GM06990 (cell line): ENCODE data around the gene APOB.

Experiments
- DNase-seq: peaks from one replicate; pipeline ENCODE4 v3.0.0-alpha.2; 2011; ENCODE audit not compliant: insufficient read length; ENCODE audit errors: extremely low read depth
- H3K27me3 ChIP-seq: replicated peaks from 2 replicates; pipeline ENCODE4 v1.6.0; 2011; ENCODE audit warnings: low read length; ENCODE audit not compliant: control insufficient read depth, insufficient read depth
- H3K36me3 ChIP-seq: 2 replicates; pipeline ENCODE4 v1.5.1; 2011; ENCODE audit warnings: low read length; ENCODE audit not compliant: control insufficient read depth, insufficient read depth
- H3K4me3 ChIP-seq: replicated peaks from 2 replicates; pipeline ENCODE4 v1.5.1; 2011; ENCODE audit warnings: low read depth, mild to moderate bottlenecking, control low read depth, low read length
- TF ChIP-seq, protein P1 (sequence below): IDR thresholded peaks from 2 replicates; pipeline ENCODE4 v1.5.1; 2011; ENCODE audit warnings: low read length, control low read depth, mild to moderate bottlenecking, inconsistent platforms; ENCODE audit not compliant: insufficient read depth, poor library complexity, severe bottlenecking

The APOB gene

DNA sequence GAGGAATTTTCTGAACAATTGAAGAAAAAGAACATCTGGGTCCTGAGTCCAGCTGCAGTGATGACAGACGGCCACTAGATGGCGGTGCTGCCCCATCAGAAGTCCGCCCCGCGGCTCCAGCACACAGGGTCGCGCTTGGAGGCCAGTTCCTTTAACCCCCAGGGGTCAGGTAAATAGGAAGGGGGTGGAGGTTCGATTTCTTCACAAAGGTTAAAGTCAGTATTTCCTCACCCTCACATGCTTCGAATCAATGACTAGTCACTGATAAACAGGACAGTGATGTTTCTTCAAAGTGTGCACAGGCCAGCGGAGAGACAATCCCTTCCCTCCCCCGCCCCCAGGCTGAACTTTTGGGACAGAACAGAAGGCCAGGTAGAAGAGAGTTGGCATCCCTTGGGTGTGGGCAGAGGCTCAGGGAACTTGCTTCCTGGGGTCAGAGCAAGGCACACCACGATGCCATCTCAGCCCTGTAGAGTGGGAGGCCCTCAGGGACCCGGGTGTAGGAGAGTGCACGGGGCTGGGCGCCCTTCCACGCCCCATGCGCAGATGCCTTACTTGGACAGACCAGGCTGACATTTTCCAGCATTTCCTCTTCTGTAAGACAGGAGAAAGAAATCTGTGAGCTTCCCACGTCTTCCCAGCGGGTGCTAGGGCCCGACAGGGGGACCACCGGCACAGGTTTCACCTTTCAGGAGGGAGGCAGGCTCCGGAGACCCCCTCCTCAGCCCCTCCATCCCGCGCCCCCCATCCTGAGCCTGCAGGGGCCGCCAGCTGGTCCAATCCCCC, 722 bp downstream of the APOB start:
- Histone ChIP-seq H3K4me3 (no peak overlapping the region), H3K36me3 (no peaks in the 10 kb centered on the region), H3K27me3 (no peaks in the 10 kb centered on the region; the same call in 1 of the 2 replicates)
- TF ChIP-seq, protein P1, sequence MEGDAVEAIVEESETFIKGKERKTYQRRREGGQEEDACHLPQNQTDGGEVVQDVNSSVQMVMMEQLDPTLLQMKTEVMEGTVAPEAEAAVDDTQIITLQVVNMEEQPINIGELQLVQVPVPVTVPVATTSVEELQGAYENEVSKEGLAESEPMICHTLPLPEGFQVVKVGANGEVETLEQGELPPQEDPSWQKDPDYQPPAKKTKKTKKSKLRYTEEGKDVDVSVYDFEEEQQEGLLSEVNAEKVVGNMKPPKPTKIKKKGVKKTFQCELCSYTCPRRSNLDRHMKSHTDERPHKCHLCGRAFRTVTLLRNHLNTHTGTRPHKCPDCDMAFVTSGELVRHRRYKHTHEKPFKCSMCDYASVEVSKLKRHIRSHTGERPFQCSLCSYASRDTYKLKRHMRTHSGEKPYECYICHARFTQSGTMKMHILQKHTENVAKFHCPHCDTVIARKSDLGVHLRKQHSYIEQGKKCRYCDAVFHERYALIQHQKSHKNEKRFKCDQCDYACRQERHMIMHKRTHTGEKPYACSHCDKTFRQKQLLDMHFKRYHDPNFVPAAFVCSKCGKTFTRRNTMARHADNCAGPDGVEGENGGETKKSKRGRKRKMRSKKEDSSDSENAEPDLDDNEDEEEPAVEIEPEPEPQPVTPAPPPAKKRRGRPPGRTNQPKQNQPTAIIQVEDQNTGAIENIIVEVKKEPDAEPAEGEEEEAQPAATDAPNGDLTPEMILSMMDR: peak; percentile 95
- DNase-seq: peak; percentile 34

DNA sequence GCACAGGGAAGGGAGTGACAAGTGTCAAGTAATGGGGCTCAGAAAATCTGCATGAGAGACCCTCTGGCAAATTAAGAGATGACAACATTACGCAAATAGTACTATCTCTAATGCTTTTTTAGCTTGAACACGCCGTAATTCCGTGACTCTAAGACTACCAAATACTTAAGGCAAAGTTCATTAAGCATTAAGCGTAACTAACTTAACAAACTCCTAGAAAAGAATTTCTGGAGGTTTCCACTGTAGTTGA, 1.2 kb downstream of the APOB start:
- TF ChIP-seq, protein P1: no peak
- no peak for DNase-seq
- Histone ChIP-seq H3K27me3 (no peaks in the 10 kb centered on the region; the same call in 1 of the 2 replicates), H3K36me3 (no peaks in the 10 kb centered on the region), H3K4me3 (no peak overlapping the region)

DNA sequence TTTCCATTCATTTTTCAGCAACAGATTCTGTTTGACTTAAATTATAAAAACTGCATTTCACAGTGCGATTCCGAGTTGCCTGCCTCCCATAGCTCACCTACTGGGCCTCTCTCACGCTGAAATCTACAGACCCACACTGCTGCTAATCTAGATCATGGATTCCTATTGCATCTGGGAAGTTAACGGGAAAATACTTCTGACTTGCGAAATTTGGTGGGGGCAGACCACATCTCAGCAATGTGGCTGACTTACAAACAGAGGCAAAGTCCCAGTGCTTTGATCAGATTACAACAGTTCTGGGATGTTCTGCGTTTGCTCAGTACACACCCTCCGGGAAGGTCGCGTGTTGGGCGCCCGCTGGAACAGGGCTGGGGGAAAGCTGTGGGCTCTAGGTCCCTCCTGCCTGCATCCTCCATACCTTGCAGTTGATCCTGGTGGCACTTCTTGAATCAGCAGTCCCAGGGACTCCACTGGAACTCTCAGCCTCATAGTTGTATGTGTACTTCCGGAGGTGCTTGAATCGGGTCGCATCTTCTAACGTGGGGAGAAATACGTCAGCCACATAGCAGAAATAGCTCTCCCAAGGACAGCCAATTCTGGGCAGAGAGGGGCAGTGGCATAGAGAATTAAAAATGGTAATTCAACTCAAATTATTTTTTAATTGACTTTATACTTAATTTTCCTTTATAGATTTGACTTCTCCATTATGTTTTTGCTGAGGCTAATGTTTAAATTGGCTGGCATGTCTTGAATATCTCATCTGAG, 1.7 kb downstream of the APOB start:
- Histone ChIP-seq H3K27me3 (no peaks in the 10 kb centered on the region; the same call in 1 of the 2 replicates), H3K36me3 (no peaks in the 10 kb centered on the region), H3K4me3 (no peak overlapping the region)
- no peak for DNase-seq
- TF ChIP-seq, protein P1: no peak

DNA sequence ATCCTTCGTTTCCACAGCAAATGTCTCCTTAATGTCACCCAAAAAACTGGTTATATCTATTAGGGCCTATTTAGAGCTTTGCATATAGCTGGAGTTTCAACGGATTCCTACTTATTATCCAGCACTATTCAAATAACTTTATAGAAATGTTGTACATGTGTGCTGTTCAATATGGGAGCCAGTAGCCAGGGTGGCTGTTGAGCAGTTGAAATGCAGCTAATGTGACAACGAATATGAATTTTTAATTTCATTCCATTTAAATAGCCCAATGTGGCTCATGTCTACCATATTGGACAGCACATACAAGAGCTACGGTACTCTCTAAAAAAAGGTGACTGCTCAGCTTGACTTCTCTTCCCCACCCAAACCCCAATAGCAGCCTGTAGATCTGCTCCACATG, 2.4 kb downstream of the APOB start:
- Histone ChIP-seq H3K27me3 (no peaks in the 10 kb centered on the region; the same call in 1 of the 2 replicates), H3K36me3 (no peaks in the 10 kb centered on the region), H3K4me3 (no peak overlapping the region)
- TF ChIP-seq, protein P1: no peak
- DNase-seq: no peak

DNA sequence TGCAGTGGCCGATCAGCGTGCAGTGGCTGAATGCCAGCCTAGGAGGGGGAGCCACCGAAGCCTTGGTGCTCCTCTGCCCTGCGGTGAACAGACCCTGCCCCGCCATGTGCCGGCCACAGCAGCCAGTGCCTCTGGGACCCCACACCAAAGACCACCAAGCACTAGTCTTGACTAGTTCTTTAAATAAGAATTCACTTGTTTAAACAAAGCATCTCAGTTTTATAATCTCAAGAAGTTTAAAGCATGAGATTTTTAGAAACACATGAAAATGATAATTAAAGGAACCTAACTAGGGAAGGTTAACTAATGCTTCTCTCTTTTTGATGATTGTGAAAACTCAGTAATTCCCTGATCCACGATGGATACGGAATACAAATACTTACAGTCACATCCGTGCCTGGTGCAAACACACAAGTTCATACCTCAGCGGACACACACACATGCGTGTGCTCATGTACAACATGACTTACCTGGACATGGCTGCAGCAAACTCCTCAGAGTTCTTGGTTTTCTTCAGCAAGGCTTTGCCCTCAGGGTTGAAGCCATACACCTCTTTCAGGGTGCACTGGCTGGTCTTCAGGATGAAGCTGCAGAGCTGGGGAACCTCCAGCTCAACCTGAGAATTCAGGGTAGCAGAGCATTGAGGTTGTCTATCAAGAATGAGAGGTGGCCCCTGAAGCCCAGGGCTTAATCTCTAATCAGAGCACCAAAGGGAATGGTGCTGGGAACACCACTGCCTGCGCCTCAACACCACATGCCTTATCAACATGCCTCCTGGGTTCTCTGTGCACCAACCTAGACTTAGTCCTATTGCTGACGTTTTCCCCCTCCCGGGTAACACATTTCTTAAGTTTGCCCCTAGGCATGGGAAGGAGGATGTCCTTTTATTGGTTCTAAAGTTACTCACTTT, 3.1 kb downstream of the APOB start:
- DNase-seq: no peak
- H3K36me3 ChIP-seq: no peaks in the 10 kb centered on the region
- no peaks in the 10 kb centered on the region; the same call in 1 of the 2 replicates for H3K27me3 ChIP-seq
- TF ChIP-seq, protein P1: no peak
- no peak overlapping the region for H3K4me3 ChIP-seq
